ENCODE measurements around the gene ARSA.
A peak's percentile ranks its signal among the peaks of the same experiment; 100 is the strongest.

ARSA gene

DNA sequence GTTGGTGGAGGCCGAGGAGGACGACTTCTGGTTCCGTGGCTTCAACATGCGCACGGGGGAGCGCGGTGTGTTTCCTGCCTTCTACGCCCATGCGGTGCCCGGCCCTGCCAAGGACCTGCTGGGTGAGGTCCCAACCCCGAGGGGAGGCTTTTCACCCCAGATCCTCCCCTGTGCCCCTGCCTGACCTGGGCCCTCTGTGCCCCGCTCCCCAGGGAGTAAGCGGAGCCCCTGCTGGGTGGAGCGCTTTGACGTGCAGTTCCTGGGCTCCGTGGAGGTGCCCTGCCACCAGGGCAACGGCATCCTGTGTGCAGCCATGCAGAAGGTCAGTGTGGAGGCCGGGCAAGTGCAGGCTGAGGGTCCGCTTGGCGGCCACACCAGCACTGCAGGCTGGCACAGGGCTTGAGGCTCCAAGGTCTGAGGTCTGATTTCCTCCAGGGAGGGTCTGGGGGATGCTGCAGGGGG lies 22.3 kb downstream of the ARSA start:
- TF ChIP-seq Cebpa-rat (IDR thresholded peaks at IDR 0.05), result no peak
- Histone ChIP-seq H3K9me3 (no peaks in the 10 kb centered on the region), H3K9ac (no peak overlapping the region), H3K27me3 (peaks cover 66% of the 10 kb centered on the region), H3K4me1 (peaks cover 9% of the 10 kb centered on the region; the same call in 1 of the 2 replicates), H3K4me3 (no peak overlapping the region), H4K20me1 (peaks cover 27% of the 10 kb centered on the region), H3K36me3 (no peaks in the 10 kb centered on the region), H3K4me2 (peak overlapping the region; percentile 34), H3K27ac (no peak overlapping the region)

DNA sequence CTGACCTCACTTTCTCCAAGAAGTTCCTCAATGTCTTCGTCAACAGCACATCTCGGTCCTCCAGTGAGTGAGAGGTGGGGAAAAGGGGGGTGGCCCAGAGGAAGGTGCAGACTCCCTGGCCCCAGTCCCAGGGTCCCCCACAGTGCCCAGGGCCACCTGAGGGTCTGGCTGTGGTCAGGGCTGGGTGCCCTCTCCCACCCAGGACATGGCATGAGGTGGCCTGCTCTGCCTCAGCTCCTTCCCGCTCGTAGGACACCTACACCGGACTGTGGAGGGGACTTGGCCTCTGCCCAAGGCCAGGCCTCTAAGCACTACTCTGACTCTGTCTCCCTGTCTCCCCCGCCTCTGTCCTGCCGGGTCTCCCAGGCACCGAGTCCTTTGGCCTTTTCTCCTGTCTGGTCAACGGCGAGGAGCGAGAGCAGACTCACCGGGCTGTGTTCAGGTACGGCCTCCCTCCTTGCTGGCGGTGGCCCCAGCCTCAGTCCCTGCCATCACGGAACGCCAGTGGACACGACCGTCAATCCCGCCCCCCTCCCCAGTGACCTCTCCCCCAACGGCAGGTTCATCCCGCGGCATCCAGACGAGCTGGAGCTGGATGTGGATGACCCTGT lies 22.8 kb downstream of the ARSA start:
- Histone ChIP-seq H3K27me3 (peaks cover 71% of the 10 kb centered on the region), H3K4me3 (no peak overlapping the region), H3K4me1 (peaks cover 9% of the 10 kb centered on the region; the same call in 1 of the 2 replicates), H3K27ac (no peak overlapping the region), H4K20me1 (peaks cover 28% of the 10 kb centered on the region), H3K4me2 (peak overlapping the region; percentile 34; the same call in 1 of the 2 replicates), H3K9me3 (no peaks in the 10 kb centered on the region), H3K9ac (no peak overlapping the region), H3K36me3 (no peaks in the 10 kb centered on the region)
- no peak for TF ChIP-seq Cebpa-rat (IDR thresholded peaks at IDR 0.05)

DNA sequence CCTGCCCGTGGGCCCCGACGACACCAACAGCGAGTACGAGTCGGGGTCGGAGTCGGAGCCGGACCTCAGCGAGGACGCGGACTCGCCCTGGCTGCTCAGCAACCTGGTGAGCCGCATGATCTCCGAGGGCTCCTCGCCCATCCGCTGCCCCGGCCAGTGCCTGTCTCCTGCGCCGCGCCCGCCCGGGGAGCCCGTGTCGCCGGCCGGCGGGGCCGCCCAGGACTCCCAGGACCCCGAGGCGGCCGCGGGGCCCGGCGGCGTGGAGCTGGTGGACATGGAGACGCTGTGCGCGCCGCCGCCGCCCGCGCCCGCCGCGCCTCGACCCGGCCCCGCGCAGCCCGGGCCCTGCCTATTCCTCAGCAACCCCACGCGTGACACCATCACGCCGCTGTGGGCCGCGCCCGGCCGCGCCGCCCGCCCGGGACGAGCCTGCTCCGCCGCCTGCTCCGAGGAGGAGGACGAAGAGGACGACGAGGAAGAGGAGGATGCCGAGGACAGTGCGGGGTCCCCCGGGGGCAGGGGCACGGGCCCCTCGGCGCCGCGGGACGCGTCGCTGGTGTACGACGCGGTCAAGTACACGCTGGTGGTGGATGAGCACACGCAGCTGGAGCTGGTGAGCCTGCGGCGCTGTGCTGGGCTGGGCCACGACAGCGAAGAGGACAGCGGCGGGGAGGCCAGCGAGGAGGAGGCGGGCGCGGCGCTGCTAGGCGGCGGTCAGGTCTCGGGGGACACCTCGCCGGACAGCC lies 23.5 kb downstream of the ARSA start:
- Histone ChIP-seq H3K9ac (no peak overlapping the region), H4K20me1 (peaks cover 35% of the 10 kb centered on the region), H3K27me3 (peaks cover 77% of the 10 kb centered on the region), H3K4me1 (peaks cover 9% of the 10 kb centered on the region; the same call in 1 of the 2 replicates), H3K4me3 (no peak overlapping the region), H3K27ac (no peak overlapping the region), H3K36me3 (no peaks in the 10 kb centered on the region), H3K4me2 (no peak overlapping the region), H3K9me3 (no peaks in the 10 kb centered on the region)
- TF ChIP-seq Cebpa-rat (IDR thresholded peaks at IDR 0.05), result no peak

DNA sequence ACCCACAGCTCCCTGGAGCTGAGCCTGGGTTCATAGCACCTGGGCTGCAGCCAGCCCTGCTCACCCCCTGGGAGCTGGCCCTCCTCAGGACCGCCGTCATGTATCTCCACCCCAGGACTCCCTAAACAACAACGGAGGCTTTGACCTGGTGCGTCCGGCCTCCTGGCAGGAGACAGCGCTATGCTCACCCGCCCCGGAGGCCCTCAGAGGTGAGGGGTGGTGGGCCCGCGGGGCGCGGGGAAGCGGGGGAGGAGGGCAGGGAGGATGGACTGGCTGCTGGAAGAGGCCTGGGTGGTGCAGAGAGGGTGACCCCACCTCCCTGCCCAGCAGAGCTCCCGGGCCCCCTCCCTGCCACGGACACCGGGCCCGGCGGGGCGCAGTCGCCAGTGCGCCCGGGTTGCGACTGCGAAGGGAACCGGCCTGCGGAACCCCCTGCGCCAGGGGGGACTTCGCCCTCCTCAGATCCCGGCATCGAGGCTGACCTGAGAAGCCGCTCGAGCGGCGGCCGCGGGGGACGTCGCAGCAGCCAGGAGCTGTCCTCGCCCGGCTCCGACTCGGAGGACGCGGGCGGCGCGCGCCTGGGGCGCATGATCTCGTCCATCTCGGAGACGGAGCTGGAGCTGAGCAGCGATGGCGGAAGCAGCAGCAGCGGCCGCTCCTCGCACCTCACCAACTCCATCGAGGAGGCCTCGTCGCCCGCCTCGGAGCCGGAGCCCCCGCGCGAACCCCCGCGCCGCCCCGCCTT lies 24.3 kb downstream of the ARSA start:
- peaks cover 82% of the 10 kb centered on the region for H3K27me3 ChIP-seq
- TF ChIP-seq Cebpa-rat (IDR thresholded peaks at IDR 0.05), result no peak

DNA sequence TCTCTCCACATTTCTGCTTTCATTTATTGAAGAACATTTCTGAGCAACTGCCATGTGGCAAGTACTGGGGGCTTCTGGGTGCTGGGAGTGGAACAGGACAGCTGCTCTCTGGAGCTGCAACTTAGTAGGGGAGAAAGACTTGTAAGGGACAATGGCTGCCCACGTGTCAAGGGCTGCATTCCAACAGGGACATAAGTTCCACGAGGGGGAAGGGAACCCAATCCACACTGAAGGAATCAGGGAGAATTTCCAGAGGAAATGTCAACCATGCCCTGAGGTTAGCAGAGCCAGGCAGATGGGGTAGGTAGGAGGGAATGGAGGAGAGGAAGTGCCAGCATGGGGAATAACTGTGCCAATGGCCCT lies 25.6 kb downstream of the ARSA start:
- Histone ChIP-seq H3K4me3 (no peak overlapping the region), H4K20me1 (peaks cover 48% of the 10 kb centered on the region), H3K4me1 (peaks cover 9% of the 10 kb centered on the region; the same call in 1 of the 2 replicates), H3K27me3 (peaks cover 87% of the 10 kb centered on the region), H3K27ac (no peak overlapping the region), H3K4me2 (no peak overlapping the region), H3K36me3 (no peaks in the 10 kb centered on the region), H3K9me3 (no peaks in the 10 kb centered on the region), H3K9ac (no peak overlapping the region)
- TF ChIP-seq Cebpa-rat (IDR thresholded peaks at IDR 0.05), result no peak

More for the DNA sequence above, 24.3 kb downstream of the ARSA start:
- Histone ChIP-seq H3K9ac (no peak overlapping the region), H3K27ac (no peak overlapping the region), H3K4me3 (no peak overlapping the region), H3K4me2 (no peak overlapping the region), H3K9me3 (no peaks in the 10 kb centered on the region), H3K36me3 (no peaks in the 10 kb centered on the region), H3K4me1 (peaks cover 9% of the 10 kb centered on the region; the same call in 1 of the 2 replicates), H4K20me1 (peaks cover 41% of the 10 kb centered on the region)

DNA sequence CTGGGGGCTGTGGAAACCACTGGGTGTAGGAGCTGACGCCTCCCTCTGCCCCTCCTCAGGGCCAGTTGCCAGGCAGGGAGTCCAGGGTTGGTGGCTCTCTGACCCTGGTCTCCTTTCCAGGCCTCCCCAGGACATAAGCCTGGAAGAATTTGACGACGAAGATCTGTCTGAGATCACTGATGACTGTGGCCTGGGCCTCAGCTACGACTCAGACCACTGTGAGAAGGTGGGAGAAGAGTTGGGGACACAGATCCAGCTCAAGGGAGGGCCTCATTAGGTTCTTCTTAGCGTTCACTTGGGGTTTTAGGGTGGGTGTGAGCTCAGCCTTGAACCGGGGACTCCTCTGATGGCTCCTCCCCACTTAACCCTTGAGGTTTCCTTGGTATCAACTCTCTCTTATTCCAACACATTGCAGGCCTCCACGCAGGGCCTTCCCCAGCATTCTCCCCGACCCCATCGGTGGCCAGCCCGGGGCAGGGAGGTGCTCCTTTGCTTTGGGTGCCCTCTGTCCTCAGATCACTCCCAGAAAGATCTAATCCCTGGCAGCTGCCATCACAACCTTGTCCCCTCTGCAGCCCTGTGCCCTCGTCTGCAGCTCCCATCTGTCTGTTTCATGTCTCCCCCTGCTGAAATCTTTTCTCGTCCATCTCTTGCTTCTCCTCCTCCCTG lies 26.1 kb downstream of the ARSA start:
- no peak overlapping the region for H3K4me3 ChIP-seq
- no peak overlapping the region for H3K4me2 ChIP-seq
- peaks cover 82% of the 10 kb centered on the region for H3K27me3 ChIP-seq
- no peak overlapping the region for H3K9ac ChIP-seq
- peaks cover 48% of the 10 kb centered on the region for H4K20me1 ChIP-seq
- no peaks in the 10 kb centered on the region for H3K9me3 ChIP-seq
- TF ChIP-seq Cebpa-rat (IDR thresholded peaks at IDR 0.05), result no peak
- H3K4me1 ChIP-seq, result peaks cover 9% of the 10 kb centered on the region; the same call in 1 of the 2 replicates
- H3K27ac ChIP-seq, result no peak overlapping the region
- H3K36me3 ChIP-seq, result no peaks in the 10 kb centered on the region

DNA sequence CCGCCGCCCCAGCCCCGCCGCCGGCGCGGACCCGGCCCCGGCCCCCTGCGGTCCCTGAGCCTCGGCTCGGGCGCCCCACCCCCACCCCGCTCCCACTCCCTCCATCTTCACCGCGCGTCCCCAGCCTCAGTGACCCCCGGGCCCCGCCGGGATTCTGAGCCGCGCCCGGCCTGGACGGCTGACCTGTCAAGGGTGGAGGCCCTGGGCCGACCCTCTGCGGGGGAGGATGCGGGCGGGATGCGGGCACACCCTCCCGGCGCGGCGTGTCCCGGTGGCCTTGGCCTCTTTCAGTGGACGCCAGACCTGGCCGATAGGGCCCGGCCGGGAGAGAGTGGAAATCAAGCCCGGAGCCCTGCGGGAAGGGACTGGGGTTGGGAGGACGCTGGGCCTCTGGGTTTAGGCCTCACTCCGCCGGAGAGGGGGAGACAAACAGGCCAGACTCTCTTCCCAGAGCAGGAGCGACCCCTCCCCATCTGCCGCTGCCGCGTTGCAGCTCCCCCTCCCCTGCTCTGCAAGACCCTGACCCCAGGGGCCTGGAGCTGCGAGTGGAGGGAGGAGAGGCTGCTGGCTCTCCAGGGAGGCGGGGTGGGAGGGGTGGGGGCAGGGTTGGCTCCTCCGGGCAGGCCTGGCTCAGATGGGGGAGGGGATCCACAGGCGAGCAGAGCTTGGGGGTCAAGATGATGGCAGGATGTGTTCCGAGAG lies 26.8 kb downstream of the ARSA start:
- no peak overlapping the region for H3K4me3 ChIP-seq
- H3K27me3 ChIP-seq, result peaks cover 80% of the 10 kb centered on the region
- no peaks in the 10 kb centered on the region for H3K36me3 ChIP-seq
- no peak for TF ChIP-seq Cebpa-rat (IDR thresholded peaks at IDR 0.05)
- no peak overlapping the region for H3K4me2 ChIP-seq
- H3K4me1 ChIP-seq, result peaks cover 9% of the 10 kb centered on the region; the same call in 1 of the 2 replicates
- no peak overlapping the region for H3K9ac ChIP-seq
- no peak overlapping the region for H3K27ac ChIP-seq
- H4K20me1 ChIP-seq, result peaks cover 48% of the 10 kb centered on the region
- H3K9me3 ChIP-seq, result no peaks in the 10 kb centered on the region

DNA sequence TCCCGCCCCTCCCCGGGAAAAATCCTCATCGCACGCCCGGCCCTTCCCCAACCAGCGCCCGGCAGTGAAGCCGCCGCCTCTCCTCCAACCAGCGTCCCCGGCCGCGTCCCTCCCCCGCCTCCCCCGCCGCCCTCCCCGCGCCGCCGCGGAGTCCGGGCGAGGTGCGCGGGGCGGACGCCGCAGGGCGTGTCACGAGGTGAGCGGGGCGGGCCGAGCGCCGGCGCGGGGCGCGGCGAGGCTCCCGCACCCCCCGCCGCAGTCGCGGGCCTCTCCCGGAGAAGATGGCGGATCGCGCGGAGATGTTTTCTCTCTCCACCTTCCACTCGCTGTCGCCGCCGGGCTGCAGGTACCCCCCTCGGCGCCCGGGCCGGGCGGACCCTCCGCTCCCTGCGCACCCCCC lies 27.4 kb downstream of the ARSA start, which contains the start of gene MAPK8IP2:
MAPK8IP2 (plus strand) TSS at position 256 of the 400 bp plus-strand sequence; CDS start at position 282, 26 bp downstream.
- Histone ChIP-seq H4K20me1 (peaks cover 48% of the 10 kb centered on the region), H3K4me2 (peak within 1 kb of the TSS; percentile 44; the same call in 1 of the 2 replicates), H3K27me3 (peaks cover 75% of the 10 kb centered on the region), H3K9me3 (no peaks in the 10 kb centered on the region), H3K36me3 (no peaks in the 10 kb centered on the region), H3K27ac (no peak within 1 kb of the TSS), H3K4me1 (peaks cover 4% of the 10 kb centered on the region; the same call in 1 of the 2 replicates), H3K9ac (no peak within 1 kb of the TSS), H3K4me3 (no peak within 1 kb of the TSS)
- no peak for TF ChIP-seq Cebpa-rat (IDR thresholded peaks at IDR 0.05)

Measured in BLaER1 (cell line).